ENCODE measurements around the gene PAX3.

Gene PAX3

DNA sequence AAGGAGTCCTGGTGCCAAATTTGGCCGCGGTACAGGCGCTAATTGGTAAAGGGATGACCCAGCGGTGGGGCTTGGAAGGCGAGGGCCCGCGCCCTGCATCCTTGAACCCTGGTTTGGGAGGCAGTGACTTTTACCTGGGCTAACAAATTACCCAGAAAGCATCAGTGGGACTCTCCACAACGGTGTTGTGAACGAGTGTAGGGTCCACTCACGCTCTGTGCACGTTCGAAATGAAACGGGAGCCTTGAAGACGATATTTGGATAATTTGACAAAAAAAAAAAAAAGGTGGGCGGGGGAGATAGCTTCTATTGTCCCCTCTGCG lies 3.0 kb upstream of the PAX3 start:
- TF ChIP-seq, protein P1, sequence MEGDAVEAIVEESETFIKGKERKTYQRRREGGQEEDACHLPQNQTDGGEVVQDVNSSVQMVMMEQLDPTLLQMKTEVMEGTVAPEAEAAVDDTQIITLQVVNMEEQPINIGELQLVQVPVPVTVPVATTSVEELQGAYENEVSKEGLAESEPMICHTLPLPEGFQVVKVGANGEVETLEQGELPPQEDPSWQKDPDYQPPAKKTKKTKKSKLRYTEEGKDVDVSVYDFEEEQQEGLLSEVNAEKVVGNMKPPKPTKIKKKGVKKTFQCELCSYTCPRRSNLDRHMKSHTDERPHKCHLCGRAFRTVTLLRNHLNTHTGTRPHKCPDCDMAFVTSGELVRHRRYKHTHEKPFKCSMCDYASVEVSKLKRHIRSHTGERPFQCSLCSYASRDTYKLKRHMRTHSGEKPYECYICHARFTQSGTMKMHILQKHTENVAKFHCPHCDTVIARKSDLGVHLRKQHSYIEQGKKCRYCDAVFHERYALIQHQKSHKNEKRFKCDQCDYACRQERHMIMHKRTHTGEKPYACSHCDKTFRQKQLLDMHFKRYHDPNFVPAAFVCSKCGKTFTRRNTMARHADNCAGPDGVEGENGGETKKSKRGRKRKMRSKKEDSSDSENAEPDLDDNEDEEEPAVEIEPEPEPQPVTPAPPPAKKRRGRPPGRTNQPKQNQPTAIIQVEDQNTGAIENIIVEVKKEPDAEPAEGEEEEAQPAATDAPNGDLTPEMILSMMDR (IDR thresholded peaks at IDR 0.05; ENCODE audit: insufficient read depth, low read depth, low read length, missing control alignments): no peak
- no peak overlapping the region for H3K4me3 ChIP-seq (ENCODE audit: low read depth, low read length)
- DNase-seq (ENCODE audit: low read depth): no peak

DNA sequence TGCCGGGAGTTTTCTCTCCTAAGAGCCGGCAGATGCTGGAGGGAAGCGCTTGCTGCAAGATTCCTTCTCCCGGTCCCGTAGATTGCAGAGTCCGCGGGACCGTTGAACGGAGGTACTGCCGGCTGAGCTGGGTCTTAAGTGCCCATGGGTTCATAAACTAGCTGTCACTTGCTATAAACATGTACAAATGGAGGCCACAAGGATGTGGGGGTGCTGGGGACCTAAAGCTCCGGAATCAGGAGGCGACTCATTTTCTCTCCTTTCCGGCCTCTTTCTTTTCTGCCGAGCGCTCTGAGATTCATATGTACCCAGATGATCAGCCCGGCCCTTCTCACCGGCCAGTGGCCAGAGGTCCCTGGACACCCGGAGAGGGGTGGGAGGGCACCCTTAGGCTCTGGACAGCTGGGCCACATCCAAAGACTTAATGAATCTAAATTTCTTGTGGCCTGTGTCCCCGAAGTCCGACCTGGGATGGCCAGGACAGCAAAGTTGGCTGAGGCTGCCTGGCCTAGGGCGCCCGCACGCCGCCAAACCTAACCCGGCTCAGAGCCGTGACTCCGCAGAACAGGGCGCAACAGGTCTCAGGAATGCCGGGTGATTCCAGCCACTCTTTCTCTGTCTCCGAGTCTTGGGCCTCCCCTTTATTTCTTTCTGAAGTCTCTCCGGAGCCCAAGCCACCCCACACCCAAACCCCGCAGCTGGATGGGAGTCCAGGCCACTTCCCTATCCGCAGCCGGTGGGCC lies 2.4 kb upstream of the PAX3 start:
- TF ChIP-seq, protein P1 (IDR thresholded peaks at IDR 0.05; ENCODE audit: insufficient read depth, low read depth, low read length, missing control alignments): no peak
- H3K4me3 ChIP-seq (ENCODE audit: low read depth, low read length): no peak overlapping the region
- no peak for DNase-seq (ENCODE audit: low read depth)

DNA sequence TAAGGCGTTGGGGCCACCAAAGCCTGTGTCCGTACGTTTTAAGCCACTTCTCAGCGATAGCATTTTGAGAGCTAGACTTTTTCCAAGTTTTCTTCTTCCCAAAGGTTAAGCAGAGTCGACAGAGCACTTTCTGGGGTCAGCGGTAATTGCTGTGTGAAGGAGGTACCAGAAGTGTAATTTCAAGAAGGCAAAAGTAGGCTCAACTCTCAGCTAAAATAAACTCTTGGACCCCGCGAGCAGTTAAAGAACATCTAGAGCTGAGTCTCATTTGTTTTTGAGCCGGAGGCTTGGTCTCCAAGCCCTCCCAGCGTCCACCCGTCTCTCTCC lies 1.9 kb upstream of the PAX3 start:
- H3K4me3 ChIP-seq (ENCODE audit: low read depth, low read length): no peak overlapping the region
- DNase-seq (ENCODE audit: low read depth): no peak
- TF ChIP-seq, protein P1 (IDR thresholded peaks at IDR 0.05; ENCODE audit: insufficient read depth, low read depth, low read length, missing control alignments): no peak

DNA sequence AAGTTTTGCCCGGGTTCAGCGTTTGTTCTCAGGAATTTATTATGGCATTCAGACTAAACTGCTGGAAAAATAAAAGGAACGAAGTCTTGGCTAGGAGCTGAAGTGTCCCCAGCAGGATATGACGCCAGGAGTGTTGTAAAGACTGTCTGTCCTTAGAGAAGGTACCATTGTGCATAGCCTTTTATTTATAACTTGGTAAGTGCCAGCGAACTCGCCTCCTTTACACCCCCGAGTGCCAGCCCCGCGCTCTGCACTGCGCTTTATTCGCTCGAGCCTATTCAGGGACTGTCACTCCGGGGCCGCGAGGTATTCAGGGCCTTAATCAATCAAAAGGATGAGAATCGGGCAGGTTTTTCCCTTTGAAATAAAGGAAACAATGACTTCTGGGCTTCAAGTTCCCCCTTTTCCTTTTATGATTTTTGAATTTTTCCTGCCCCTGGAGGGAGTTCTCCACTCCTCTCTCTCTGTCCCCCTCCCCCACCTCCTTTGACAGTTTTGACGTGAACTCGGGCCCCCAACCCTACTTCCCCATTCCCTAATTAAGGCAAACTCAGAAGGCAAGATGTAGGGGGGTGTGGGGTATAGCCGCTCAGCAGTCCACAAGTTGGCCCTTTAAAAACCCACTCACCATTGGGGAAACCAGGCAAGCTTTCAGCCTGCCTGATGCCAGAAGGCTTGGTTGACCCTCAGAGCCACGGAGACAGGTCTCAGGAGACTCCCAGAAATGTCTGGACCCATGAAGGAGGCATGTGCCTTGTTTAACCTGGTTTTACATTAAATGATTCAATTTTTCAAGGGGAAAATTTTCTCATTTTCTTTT lies 1.3 kb upstream of the PAX3 start:
- no peak for DNase-seq (ENCODE audit: low read depth)
- no peak overlapping the region for H3K4me3 ChIP-seq (ENCODE audit: low read depth, low read length)
- TF ChIP-seq, protein P1 (IDR thresholded peaks at IDR 0.05; ENCODE audit: insufficient read depth, low read depth, low read length, missing control alignments): no peak

DNA sequence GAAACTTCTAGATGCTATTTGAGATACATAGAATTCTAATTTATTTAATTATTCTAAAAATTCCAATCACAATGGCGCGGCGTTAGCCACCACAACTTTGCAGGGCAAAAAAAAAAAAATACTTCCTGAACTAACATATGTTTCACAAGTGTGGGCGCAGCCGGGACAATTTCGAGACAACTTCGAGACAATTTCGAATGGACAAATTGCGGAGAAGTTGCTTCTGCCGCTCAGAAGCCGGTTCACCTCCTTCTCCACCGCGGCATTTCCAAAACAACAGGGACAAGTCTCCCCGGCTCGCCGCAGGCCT lies 842 bp downstream of the PAX3 start:
- no peak for DNase-seq (ENCODE audit: low read depth)
- TF ChIP-seq, protein P1 (IDR thresholded peaks at IDR 0.05; ENCODE audit: insufficient read depth, low read depth, low read length, missing control alignments): no peak
- no peak overlapping the region for H3K4me3 ChIP-seq (ENCODE audit: low read depth, low read length)

DNA sequence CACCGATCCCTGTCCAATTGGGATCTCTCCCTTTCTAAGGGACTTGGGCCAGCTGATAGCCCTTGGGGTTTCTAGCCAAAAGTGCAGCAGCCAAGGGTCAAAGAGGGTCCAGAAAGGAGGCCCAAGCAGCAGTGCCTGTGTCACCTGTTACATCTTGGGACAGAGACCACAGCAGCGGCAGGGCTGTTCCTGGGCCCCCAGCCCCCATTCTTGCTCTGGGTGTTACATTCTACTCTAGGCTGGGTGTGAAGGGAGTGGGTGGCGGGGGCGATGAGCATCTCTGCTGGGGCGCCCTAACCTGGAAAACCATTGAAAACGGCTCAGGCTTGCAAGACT lies 1.2 kb downstream of the PAX3 start:
- H3K4me3 ChIP-seq (ENCODE audit: low read depth, low read length): no peak overlapping the region
- DNase-seq (ENCODE audit: low read depth): no peak

More for the DNA sequence above, 1.2 kb downstream of the PAX3 start:
- TF ChIP-seq, protein P1 (IDR thresholded peaks at IDR 0.05; ENCODE audit: insufficient read depth, low read depth, low read length, missing control alignments): no peak
